GM20000 (cell line): ENCODE data around the gene TAC1.
"Not testable (repeated sequence)": the region's sequence is repeated elsewhere in the genome, so short reads cannot be mapped to it uniquely, and the experiment has no call there.

ENCODE experiments used
- DNase-seq: peaks from one replicate; pipeline ENCODE4 v3.0.0; 2012; ENCODE audit warnings: low spot score
- TF ChIP-seq, protein P1 (sequence below): IDR thresholded peaks from 2 replicates; pipeline ENCODE4 v1.5.1; 2012; ENCODE audit warnings: mild to moderate bottlenecking, control low read depth; ENCODE audit errors: extremely low read depth, missing control alignments

The TAC1 gene

DNA sequence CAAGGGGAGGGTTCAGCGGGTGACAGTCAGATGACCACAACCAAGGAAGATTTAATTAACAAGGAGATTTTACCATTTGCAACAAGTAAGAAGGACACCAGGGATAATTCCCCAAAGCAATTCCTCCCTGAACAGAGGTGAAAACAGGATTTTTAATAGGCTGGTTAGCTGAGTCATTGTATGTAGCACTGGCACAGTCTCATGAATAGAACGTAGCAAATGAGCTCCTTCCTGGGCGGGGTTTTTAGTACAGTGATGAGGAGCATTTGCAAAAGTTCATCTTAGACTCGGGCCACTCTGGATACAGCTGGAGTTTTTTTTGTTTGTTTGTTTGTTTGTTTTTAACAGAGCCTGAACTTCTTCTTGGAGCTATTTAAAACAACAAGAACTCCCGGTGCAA lies 39.0 kb downstream of the TAC1 start:
- TF ChIP-seq, protein P1, sequence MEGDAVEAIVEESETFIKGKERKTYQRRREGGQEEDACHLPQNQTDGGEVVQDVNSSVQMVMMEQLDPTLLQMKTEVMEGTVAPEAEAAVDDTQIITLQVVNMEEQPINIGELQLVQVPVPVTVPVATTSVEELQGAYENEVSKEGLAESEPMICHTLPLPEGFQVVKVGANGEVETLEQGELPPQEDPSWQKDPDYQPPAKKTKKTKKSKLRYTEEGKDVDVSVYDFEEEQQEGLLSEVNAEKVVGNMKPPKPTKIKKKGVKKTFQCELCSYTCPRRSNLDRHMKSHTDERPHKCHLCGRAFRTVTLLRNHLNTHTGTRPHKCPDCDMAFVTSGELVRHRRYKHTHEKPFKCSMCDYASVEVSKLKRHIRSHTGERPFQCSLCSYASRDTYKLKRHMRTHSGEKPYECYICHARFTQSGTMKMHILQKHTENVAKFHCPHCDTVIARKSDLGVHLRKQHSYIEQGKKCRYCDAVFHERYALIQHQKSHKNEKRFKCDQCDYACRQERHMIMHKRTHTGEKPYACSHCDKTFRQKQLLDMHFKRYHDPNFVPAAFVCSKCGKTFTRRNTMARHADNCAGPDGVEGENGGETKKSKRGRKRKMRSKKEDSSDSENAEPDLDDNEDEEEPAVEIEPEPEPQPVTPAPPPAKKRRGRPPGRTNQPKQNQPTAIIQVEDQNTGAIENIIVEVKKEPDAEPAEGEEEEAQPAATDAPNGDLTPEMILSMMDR: no peak
- DNase-seq: no peak

DNA sequence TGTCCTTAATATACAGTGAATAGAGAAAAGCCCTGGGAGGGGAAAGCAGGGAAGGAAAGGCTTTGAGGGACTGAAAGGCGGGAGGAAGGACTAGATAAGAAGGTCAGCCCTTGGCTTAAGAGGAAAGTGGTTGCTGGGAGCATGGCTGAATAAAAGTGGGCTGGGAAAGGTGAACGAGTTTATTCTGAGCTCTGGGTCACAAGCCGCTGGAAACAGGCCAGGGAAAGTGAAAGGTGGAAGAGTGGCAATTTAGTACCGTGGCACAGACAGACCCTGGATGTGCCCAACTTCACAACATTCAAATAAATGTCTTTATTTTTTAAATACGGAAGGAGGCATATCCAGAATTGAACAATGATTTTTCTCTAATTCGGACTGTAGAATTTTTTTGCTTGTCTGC lies 39.7 kb downstream of the TAC1 start:
- DNase-seq: no peak
- TF ChIP-seq, protein P1: no peak

DNA sequence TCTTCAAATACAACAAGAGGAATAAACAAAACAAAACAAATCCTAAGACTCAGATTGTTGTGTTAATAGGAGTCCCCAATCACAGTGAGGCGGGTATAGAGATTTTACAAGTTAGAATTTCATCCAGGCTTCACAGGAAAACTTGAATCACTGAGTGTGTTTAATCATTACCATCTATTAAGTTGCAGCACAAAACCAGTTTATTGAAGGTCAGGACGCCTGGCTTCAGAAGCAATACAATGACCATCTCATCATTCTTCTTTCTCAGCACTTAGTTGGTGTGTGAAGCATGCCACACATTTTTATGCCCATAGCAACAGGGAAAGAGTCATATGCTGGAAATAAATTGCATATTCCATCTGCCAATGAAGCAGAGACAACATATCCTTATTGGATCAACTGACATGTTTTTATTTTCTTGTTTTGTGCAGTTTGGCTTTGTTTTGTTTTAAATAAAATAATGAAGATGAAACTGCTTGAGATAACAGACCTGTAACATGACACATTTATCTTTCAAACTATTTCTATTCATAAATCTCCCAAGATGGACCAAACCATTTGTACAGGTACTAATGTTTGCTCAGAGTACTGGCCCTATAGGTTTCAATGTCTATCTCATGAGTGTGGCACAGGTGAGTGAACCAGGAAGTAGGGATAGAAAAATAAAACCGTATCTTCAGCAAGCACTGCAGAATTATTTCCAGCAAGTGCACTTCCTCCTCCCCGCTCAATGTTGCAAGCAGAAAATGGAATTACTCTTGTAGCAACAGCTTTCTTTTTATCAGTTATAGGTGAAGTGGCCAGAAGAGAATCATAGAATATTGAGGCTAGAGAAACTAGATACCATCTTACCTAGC lies 40.4 kb downstream of the TAC1 start:
- TF ChIP-seq, protein P1: no peak
- no peak for DNase-seq

DNA sequence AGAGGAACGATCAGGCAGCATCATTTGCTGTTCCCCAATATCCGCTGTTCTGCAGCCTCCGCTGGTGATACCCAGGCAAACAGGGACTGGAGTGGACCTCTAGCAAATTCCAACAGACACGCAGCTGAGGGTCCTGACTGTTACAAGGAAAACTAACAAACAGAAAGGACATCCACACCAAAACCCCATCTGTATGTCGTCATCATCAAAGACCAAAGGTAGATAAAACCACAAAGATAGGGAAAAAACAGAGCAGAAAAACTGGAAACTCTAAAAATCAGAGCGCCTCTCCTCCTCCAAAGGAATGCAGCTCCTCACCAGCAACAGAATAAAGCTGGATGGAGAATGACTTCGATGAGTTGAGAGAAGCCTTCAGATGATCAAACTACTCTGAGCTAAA lies 54.5 kb downstream of the TAC1 start:
- not testable (repeated sequence) for DNase-seq
